Left kidney (tissue), 2 donors: Measurements from ENCODE around the gene C6orf136. TPM values are rescaled to one million over a fixed set of nuclear protein-coding genes. Genes with fewer than 3 reads are reported as not detected.

Source experiments
- DNase-seq: peaks from one replicate; pipeline ENCODE4 v3.0.0-alpha.2; 2013
- polyA plus RNA-seq: library from polyadenylated mRNA; unstranded; fragments of 120-200 nt; gene quantifications from one replicate; pipeline ENCODE4 v1.2.1, GENCODE V29; 2013; ENCODE audit not compliant: insufficient read length

C6orf136 gene
- polyA plus RNA-seq, 1 donor, result 24.1 TPM

GRCh38 chr6:30615219-30615957 is 31.5 kb upstream of the C6orf136 start:
- DNase-seq, result peak; percentile 80

- DNase-seq, result no peak
Measured at GRCh38 chr6:30615958-30616810, 30.7 kb upstream of the C6orf136 start.

GRCh38 chr6:30616811-30617564 is 29.9 kb upstream of the C6orf136 start, which contains the start of gene PPP1R10:
TSS of gene PPP1R10 (minus strand) at chr6:30617243. CDS start at chr6:30609944, 7,299 bp downstream.
- peak; percentile 100 for DNase-seq

GRCh38 chr6:30617565-30618269 is 29.2 kb upstream of the C6orf136 start, which contains the start of gene MRPS18B:
TSS of gene MRPS18B (plus strand) at chr6:30617840. CDS start at chr6:30617866, 26 bp downstream.
- DNase-seq, result peak; percentile 98

GRCh38 chr6:30618270-30618797 is 28.6 kb upstream of the C6orf136 start:
- DNase-seq, result no peak

- no peak for DNase-seq
Measured at GRCh38 chr6:30619561-30619960, 27.4 kb upstream of the C6orf136 start.

- no peak for DNase-seq
Measured at GRCh38 chr6:30625511-30625910, 21.4 kb upstream of the C6orf136 start.

GRCh38 chr6:30626484-30627366 is 20.2 kb upstream of the C6orf136 start, which contains the start of gene ATAT1:
TSS of gene ATAT1 (plus strand) at chr6:30626874.
- DNase-seq, result peak; percentile 79

GRCh38 chr6:30635834-30636233 is 11.1 kb upstream of the C6orf136 start:
- no peak for DNase-seq

- DNase-seq, result no peak
Measured at GRCh38 chr6:30640481-30640880, 6.5 kb upstream of the C6orf136 start.

GRCh38 chr6:30641048-30641447 is 5.9 kb upstream of the C6orf136 start:
- DNase-seq, result no peak

GRCh38 chr6:30643656-30644055 is 3.3 kb upstream of the C6orf136 start:
- no peak for DNase-seq

GRCh38 chr6:30644769-30645168 is 2.2 kb upstream of the C6orf136 start:
- no peak for DNase-seq

GRCh38 chr6:30645989-30646388 is 944 bp upstream of the C6orf136 start:
- DNase-seq, result no peak

- peak; percentile 50 for DNase-seq
Measured at GRCh38 chr6:30647242-30648116, 546 bp downstream of the C6orf136 start.

- no peak for DNase-seq
Measured at GRCh38 chr6:30651143-30651542, 4.2 kb downstream of the C6orf136 start.

- DNase-seq, result no peak
Measured at GRCh38 chr6:30654798-30655742, 8.1 kb downstream of the C6orf136 start.

- DNase-seq, result no peak
Measured at GRCh38 chr6:30655743-30656094, 8.8 kb downstream of the C6orf136 start.
